NCI-H526 treated with DMSO at 0.1 percent for 48 hours (cell line): Measurements from ENCODE around the gene EXOC3.

Experiments used
- DNase-seq: peaks from one replicate; lab custom pipeline; 2025; lab: John Stamatoyannopoulos, UW

EXOC3 gene

DNA sequence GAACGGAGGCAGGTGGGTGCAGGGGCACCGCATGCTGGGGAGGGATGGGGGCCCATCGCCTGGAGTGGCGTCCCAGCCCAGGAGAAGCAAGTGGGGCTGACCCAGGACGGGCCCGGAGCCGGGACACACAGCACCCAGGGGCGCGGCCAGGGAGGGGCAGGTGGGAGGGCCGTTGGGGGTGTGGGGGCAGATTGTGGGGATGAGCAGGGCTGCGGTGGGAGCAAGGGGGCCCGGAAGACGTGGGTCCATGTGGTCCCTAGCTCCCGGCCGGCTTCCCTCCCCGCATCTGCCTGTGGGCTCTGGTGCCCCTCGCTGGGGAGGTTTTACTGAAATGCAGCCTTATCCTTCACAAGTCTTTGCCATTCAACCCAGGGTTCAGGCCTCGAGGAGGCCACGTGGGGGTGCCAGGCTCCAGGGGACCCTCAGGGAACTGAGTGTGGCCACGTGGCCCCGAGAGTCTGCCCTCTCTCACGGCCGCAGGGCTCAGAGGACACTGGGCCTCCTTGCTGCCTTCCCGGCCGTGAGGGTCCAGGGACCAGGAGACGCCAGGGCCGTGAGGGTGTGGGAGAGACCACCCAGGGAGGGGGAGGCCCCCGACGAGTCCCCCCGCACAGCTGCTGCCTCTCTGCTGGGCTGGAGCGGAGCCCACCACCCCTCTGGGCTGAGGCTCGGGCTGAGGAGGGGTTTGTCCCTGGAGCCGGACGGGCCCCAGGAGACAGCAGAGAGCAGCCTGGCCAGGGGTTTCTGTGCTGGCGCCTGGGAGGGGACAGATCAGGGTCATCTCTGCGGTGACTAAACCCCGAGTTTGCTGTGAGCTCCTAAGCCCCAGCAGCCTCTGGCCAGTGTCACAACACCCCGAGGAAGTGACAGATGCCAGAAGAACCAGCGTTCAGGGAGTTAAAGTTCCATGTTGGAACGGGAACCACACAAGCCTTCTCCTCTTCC lies 46.0 kb downstream of the EXOC3 start:
- no peak for DNase-seq

DNA sequence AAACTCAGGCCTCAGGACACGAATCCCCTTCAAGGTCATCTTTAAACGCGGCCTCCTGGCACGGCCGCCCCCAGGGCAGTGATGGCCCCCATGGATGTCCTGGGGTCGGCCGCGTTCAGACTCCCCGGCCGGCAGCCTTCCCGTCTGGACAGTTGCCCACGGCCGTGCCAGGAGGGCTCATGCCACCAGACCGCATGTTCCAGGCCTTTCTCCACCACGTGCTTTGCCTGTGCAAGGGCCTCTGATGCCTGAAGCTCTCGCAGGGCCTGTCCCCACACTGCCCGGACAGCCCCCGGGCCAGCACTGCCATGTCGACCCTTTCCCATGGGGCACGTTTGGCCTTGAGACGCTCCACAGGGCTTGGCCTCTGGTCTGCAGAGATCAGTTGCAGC lies 46.7 kb downstream of the EXOC3 start:
- DNase-seq, result no peak

DNA sequence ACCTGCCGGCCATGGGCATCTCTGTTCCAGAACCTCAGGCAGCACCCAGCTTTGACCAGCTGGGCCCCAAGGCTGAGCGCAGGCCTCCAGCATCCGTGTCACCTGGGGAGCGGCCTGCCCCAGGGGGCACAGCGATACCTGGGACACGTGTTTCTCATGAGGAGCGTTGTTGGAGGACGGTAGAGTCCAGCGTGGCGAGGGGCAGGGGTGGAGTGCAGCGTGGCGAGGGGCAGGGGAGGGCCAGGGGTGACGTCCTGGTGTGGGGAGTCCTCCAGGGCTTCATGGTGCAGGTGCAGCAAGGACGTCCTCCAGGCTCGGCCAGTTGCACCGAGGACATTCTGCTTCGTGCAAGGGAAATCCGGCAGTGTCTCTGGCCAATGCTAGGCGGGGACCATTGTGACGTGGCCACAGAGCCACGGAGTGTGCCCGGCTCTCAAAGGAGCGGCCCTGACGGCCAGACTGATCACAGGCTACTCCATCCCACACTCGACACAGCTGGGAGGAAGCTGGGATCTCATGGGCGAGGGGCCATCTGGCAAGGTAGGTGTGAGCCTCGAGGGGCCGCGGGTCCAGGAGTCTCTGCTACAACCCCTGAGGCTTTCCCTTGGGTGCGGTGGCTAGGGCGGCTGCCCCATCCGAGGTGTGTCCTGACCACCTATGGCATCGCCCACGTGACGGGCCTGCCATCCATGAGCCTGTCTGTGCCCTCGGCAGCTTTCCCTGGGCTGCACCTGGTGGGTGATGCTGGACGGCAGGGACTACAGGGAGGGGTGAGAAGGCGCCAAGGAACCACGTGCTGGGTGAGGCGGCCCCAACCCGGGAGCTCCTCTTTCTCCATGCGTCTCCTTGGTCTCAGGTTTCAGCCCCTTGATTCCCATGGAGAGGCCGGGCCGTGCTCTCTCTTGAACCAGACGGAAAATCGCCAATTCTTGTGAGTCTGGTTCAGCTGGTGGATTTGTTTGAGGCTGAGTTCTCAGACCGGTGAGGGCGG lies 47.4 kb downstream of the EXOC3 start:
- DNase-seq, result no peak

DNA sequence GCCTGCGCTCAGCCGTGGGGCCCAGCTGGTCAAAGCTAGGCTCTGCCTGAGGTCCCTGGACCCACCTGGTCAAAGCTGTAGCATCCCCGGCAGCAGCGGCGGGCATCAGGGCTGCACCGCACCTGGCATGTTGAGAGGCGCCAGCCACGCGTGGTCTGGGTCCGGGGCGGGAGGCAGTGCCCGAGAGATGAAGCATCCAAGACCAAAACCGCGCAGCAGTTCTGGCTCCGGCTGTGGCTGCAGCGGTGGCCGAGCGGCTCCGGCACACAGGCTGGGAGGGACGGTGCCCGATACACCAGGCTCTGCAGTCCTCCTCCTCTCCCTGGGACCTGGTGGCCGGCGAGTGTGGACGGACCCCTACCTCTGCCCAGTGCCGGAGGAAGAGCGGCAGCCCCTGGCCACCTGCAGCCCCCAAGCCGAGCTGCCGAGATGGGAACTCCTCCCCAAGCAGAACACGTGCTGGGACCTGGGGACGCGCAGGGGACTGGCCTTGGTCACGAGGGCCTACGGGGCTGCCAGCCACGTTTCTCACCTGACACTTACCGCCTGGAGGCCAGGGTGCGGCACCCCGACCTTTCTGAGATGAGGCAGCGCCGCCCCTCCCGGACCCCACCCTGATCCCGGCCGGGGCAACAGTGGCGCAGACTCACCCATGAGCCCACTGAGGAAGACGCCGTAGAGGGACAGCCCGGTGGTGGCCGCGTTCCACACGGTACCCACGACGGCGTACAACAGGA lies 48.3 kb downstream of the EXOC3 start:
- DNase-seq, result no peak

DNA sequence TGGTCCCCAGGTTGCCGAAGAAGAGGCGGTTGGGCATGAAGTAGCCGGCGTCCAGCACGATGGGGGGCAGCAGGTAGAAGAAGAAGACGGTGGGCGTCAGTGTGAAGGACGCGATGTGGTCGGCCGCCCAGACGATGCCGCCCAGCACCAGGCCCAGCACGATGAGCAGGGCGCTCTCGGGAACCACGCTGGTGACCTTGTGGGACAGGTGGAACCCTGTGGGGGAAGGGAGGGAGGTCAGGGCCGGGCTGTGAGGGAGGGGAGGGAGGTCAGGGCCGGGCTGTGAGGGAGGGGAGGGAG lies 48.8 kb downstream of the EXOC3 start:
- no peak for DNase-seq

DNA sequence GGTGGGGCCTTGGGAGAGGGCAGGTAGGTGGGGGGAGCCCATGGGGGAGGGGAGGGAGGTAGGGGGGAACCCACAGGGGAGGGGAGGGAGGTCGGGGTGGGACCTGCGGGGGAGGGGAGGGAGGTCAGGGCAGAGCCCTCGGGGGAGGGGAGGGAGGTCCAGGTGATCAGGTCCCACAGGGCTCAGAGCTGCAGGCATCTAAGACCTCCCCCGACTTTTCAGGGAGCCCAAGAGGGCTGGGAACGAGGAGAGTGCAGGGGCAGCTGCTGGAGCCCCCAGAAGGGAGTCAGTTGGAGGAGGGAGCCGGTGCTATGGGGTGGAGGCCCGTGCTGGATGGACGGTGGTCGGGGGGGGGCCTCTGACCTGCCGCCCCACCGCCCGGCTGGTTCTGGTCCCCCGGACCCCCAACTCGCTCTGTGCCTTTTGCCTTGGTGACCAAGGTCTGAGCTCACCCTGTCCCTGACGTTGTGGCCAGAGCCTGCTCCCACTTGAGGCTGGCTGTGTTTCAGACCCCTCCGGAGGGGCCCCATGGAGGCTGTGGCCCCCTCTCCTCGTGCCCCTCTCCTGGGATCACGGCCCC lies 49.4 kb downstream of the EXOC3 start:
- no peak for DNase-seq

DNA sequence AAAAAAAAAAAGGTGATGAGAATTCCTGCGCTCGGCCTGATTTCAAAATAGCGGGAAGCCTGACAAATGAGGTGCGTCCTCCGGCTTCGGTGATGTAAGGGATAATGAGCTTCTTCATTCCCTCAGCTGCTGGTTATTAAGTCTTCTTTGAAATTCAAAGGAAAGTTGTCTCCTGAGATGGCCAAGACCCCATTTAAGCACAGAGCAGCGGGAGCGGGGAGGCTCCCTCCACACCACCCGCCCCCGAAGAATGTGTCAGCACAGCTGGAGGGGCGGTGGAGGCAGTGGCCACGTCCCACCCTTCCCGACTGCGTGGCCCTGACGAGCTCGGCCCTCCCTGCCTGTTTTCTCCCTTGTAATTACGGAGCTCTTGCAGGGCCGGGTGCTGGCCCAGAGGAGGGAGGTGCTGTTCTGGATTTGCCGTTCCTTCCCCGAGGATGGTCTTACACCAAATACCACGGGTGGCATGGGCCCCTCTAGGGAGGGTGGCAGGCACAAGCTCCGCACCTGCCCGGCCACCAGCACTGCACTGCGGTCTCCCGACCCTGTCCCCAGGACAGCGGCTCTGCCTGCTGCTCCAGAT lies 50.2 kb downstream of the EXOC3 start:
- DNase-seq, result no peak

DNA sequence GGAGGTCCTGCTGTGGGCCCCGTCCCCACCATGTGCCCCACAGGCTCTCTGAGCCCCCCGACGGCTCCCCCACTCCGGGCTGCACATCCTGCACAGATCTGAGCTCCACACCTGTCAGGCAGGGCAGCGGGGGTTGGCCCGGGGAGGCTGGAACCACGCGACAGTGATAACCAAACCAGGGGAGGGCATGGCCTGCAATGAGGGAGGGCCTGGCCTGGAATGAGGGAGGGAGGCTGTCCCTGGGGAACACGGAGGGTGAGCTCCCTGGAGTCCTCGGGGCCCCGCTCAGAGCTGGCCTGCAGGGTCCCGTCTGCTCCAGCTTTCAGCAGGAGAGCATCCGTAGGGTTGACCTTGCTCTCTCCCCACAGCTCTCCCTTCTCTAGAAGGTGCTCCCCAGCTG lies 50.8 kb downstream of the EXOC3 start:
- no peak for DNase-seq

DNA sequence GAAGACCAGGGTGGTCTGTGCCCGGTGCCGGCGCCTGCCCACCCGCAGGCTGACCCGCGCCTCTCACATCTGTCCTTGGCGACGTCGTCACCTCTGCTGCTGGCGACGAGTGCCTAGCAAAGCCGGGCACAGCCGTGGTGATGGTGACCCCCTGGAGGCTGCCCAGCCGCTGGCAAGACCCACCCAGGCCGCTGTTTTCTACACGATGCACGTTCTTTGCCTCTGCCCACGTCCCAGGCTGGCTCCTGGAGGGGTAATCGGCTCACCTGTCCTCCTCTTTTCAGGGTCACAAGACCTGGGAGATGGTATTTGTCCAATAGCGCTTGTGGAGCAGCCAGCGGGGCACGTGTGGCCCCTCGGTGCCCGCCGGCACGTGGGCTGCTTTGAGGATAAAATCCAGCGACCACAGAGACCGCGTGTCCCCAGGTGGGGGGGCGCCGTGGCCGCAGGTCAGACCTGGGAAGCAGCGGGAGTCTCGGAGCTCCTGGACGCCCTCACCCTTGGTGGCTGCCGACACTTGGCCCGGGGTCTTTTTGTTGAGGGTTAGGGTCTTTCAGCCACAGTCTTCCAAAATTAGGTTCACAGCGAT lies 51.8 kb downstream of the EXOC3 start:
- DNase-seq, result no peak

DNA sequence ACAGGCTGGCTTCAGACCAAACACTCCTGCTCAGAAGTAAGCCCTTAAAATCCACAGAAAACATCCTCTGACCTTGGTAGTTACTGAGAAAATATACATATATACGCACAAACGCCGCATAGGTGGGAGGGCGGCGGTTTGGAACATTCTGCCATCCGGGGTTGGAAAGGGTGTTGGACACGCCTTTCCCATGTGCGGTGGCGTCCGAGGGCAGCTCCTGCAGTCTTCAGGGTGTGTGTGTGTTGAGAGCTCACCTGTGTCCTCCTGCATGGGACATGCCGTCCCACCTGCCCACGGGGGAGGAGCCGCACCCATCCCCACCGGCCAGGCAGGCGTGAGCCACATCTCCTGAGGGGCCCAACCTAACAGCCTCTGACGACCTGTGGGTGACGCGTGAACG lies 53.1 kb downstream of the EXOC3 start:
- no peak for DNase-seq

DNA sequence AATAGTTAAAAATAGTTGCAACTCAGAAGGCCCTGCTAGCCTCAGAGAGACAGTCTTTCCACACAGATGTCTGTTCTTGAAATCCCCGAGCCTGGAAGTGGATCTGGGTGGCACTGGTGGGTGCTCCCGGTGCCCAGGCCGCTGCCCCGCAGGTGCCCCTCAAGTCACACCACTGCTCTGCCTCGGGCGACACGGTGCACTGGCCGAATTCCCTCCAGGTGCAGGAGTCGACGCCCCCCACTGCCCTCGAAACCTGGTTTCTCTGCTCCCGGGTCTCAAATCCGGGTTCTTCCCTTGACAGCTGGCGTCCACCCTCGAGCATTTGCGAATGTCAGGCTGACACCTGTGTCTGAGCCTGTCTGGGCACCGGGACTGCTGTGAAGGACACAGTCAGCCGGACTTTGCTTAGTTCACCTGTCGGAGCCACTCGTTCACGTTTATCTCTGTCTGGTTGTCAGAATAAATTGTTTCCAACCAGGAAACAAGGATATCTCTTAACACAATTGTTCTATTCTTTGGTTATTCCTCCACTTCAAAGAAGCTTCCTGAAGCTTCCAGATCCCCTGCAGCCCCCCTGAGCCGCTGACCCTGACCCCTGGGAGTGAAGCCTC lies 54.2 kb downstream of the EXOC3 start:
- no peak for DNase-seq

DNA sequence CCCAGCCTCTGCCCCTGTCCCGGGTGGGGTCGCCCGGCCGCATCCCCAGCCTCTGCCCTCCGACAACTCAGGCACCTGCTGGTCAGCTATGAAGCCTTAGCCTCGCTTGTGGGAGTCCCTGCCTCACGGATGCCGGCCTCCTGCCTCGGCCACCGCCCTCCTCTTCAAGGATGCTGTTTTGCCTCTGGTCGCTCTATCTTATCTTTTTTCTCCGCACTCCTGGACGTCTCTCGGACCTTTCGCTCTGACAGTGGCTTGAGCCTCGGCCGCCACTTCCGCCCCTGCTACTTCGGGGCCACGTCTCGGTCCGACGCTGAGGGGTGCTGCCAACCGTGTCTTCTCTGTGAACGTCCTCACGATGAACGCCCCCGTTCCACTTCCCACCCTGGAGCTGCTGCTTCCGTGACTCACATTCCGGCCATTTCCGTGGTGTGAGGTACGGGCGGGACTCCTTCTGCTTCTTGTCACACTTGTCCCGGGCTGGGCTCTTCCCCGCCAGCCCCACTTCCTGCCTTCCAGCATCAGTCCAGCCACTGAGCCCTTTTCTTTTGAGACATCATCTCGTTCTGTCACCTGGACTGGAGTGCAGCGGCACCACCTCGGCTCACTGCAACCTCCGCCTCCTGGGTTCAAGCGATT lies 55.0 kb downstream of the EXOC3 start:
- DNase-seq, result no peak

DNA sequence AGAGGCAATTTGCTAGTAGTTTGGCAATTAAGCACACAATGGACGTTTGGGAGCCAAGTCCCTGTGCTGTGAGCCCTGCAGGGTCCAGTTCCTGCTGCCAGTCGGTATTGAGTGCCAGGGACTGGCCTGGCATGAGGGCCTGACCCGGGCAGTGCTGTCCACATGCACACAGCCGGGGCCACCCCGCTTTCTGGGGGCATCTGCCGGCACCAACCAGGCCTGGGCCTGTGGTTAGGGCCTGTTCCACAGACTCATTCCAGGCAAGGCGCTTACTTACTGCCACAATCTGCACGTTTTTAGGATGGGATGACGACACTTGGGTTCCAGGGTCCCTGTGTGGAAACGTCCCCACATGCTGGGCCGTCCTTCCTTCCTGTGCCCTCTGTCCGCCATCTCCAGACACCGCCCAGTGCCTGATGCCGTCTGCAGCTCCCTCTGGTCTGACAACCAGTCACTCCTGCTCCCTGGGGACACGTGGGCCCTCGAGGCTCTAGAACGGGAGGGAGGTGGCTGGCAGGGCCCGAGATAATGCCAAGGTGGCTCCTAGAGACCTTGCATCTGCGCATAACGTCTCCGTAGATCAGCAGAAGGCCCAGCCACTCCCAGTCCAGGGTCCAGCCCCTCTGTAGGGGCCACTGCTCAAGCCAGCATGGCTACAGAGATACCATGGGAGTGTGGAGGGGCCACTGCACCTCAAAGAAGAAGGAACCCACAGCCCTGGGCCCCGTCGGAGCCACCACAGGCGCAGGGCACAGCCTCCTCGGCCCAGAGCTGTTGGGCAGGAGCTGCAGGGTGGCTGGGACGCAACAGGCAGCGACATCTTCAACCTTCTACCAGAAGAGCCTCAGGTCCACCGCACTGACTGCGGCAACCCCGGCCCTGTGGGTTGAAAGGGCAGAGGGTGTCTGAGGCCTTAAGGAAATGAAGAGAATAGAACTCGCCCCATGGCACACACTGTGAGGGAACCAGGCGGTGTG lies 56.5 kb downstream of the EXOC3 start:
- DNase-seq, result no peak

DNA sequence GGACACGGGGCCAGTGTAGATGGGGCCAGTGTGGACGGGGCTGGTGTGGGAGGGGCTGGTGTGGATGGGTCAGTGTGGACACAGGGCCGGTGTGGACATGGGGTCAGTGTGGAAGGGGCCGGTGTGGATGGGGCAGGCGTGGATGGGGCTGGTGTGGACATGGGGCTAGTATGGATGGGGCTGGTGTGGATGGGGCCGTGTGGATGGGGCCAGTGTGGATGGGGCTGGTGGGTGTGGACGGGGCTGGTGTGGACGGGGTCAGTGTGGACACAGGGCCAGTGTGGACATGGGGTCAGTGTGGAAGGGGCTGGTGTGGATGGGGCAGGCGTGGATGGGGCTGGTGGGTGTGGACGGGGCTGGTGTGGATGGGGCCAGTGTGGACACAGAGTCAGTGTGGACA lies 57.5 kb downstream of the EXOC3 start:
- no peak for DNase-seq

DNA sequence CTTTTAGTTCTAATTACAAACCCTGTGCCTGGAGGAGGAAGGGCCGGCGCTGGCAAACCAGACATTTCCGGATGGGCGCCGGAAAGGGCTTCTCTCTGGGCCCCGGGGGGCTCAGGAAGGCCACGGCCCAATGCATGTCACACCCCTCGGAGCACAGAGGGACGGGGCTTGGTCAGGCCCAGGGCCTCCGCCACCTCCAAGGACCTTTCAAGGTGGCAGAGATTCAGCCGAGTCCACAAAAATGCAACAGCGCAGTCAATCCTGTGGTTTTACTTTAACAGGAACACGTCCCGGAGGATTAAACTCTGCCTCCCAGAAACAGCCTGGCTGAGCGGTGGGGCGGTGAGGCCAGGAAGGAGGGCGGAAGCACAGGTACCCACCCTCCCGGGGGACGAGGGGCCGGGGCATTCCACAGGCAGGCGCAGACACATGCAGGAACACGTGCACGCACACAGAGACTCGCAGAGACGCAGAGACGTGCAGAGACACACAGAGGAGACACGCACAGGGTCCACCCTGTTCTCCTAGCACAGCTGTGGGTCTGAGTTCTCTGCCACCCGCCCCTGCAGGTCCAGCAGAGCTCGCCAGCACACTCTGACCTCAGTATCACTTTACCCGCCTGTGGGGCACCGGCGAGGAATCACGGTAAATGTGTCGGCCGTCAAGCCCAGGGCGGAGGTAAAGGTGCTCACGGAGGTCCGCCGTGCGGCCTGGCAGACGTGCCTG lies 58.3 kb downstream of the EXOC3 start:
- DNase-seq, result no peak

DNA sequence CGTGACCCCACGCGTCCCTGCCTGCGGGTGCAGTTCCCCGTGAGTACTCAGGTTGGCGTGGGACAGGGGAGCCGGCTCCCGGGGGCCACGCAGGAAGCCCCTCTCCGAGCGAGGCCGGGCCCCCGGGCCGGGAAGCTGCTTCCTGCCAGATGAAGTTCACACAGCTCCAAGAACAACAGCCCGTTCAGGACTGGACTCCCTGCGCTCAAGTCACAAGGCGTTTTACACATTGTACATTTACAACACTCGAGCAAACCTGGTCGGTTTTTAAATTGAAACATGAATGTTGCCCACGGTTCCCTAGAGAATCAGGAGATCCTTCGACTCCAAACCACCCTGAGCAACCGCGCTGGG lies 58.8 kb downstream of the EXOC3 start:
- no peak for DNase-seq

DNA sequence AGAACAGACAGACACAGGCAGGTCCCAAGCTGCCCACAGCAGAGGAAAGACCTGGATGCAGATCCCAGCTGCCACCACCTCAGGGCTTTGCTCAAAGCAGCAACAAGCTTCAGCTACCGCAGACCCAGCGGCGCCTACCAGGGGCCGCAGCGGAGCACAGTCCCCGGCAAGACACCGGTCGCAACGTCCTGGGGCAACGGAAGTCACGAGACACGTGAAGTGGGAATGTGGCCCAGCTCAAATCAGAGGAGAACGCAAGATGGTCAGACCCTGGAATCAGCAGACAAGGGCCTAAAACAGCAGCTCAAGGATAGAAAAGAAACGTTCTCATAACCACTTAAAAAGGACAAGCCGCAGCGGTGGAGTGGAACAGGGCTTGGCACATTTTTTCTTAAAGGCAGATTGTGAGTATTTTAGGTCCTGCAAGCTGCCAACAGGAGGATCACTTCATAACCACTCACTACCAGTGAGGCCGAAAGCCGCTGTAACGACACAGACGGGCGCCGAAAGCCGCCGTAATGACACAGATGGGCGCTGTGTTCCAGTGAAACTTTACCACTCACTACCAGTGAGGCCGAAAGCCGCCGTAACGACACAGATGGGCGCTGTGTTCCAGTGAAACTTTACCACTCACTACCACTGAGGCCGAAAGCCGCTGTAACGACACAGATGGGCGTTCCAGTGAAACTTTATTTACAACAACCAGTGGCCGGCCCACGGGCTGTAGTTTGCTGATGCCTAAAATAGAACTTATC lies 59.5 kb downstream of the EXOC3 start:
- DNase-seq, result peak; percentile 29
